ENCODE results near the gene LNPEP. TPM values are rescaled to one million over a fixed set of nuclear protein-coding genes. Genes with fewer than 3 reads are reported as not detected.

Gene LNPEP
- total and polyA plus RNA-seq, 10 of the 15 experiments (the other 5 are each of a cell fraction or from before 2014, with no cell fraction given), result 5.6 to 54.9 (median 25.0) TPM

DNA sequence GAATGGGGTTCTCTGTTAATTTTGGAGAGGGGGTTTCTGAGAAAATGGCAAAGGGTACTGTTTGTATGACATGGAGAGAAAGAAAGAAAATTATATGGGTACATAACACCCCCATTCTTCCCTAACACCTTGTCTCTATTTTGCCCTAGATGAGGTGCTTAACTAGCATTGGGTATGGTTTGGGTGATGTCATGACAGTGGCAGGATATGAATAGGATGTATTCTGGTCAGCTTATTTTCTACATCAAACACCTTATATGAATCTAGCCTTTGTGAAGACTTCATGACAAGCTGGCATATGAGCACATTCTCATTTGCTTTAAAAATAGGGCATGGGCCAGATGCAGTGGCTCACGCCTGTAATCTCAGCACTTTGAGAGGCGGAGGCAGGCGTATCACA, 58.6 kb downstream of the LNPEP start:
- Histone ChIP-seq H3K9me3 (replicated peaks; ENCODE audit: control insufficient read depth, insufficient read depth, low read length) (no peaks in the 10 kb centered on the region), H3K4me3 (no peak overlapping the region), H3K36me3 (ENCODE audit: control insufficient read depth in 2 of 2, insufficient read depth in 2 of 2, low read length in 1 of 2) (peaks cover 2 to 40% of the 10 kb centered on the region in 2 experiments; a peak in 3 of 4 replicates), H3K27ac (ENCODE audit: control insufficient read depth, insufficient read depth) (no peak overlapping the region), H3K9ac (ENCODE audit: control insufficient read depth, insufficient read depth, low read length) (no peak overlapping the region), H3K79me2 (ENCODE audit: control insufficient read depth, insufficient read depth, low read length) (peaks cover 2% of the 10 kb centered on the region), H2AFZ (ENCODE audit: control insufficient read depth, low read depth, low read length) (no peak overlapping the region), H3K27me3 (replicated peaks in 1 of 2; ENCODE audit: control insufficient read depth in 2 of 2, insufficient read depth in 2 of 2, low read length in 1 of 2) (no peaks in the 10 kb centered on the region), H3K4me2 (ENCODE audit: control insufficient read depth, insufficient read depth) (no peak overlapping the region), H3K4me1 (ENCODE audit: control insufficient read depth, insufficient read depth, low read length) (no peaks in the 10 kb centered on the region), H4K20me1 (ENCODE audit: control insufficient read depth, insufficient read depth) (no peaks in the 10 kb centered on the region)
- in situ Hi-C loops (cut with MboI), result no loop called here
- BruUV-seq (replicated peaks), result no TSS peak
- ATAC-seq (no peak), FAIRE-seq (no peak), DNase-seq (ENCODE audit: low read depth, low spot score) (no peak)
- RAD21 ChIA-PET (ENCODE audit: unreplicated experiment), result interaction anchor here (0.5 to 1.9 kb wide), 6 partner anchors 20 to 167 kb away, joined by 3 to 10 read pairs (median 4); partner anchors contain the start of gene LIX1
- POLR2A ChIA-PET, result interaction anchor here (0.7 kb wide), 1 partner anchor 156 kb away, joined by 4 read pairs; no protein-coding TSS in a partner anchor
- intact Hi-C loops (cut with micrococcal nuclease; ENCODE audit: unreplicated experiment), result no loop called here
- 97% methylated on average over 3 of the region's 3 CpGs for WGBS (ENCODE audit: insufficient coverage, insufficient replicate concordance, low lambda C conversion rate, missing lambda C conversion rate)
- SMC1A ChIA-PET (ENCODE audit: uncharacterized antibody, unreplicated experiment), result interaction anchor here (0.6 to 7.8 kb wide), 5 partner anchors 9 to 125 kb away, joined by 3 to 104 read pairs (median 3); no protein-coding TSS in a partner anchor
- no peak for TF ChIP-seq JUNB (IDR thresholded peaks at IDR 0.05)
- CTCF ChIA-PET, result interaction anchor here (1.4 to 7.6 kb wide), 4 partner anchors 127 to 243 kb away, joined by 5 to 109 read pairs (median 36); partner anchors contain the start of gene LIX1

- no peak overlapping the region for H3K27ac ChIP-seq (ENCODE audit: control insufficient read depth, insufficient read depth)
- H4K20me1 ChIP-seq (ENCODE audit: control insufficient read depth, insufficient read depth), result no peaks in the 10 kb centered on the region
- intact Hi-C loops (cut with micrococcal nuclease; ENCODE audit: unreplicated experiment), result loop anchor here (5.0 kb wide), 1 partner anchor 243 kb away; no protein-coding TSS in a partner anchor
- ChIA-PET CTCF (interaction anchor here (1.4 to 7.6 kb wide), 3 partner anchors 128 to 244 kb away, joined by 5 to 109 read pairs (median 64); partner anchors contain the start of gene LIX1), SMC1A (ENCODE audit: uncharacterized antibody, unreplicated experiment) (interaction anchor here (0.6 to 7.8 kb wide), 4 partner anchors 15 to 147 kb away, joined by 3 to 104 read pairs (median 3); partner anchors contain the start of gene LIX1), RAD21 (ENCODE audit: unreplicated experiment) (interaction anchor here (0.7 to 1.9 kb wide), 3 partner anchors 31 to 134 kb away, joined by 3 to 9 read pairs (median 3); no protein-coding TSS in a partner anchor), POLR2A (no interaction called here)
- FAIRE-seq, result no peak
- no peak for ATAC-seq
- H3K36me3 ChIP-seq (ENCODE audit: control insufficient read depth in 2 of 2, insufficient read depth in 2 of 2, low read length in 1 of 2), result peaks cover 3 to 39% of the 10 kb centered on the region in 2 experiments
- no peak overlapping the region for H3K4me3 ChIP-seq
- BruUV-seq (replicated peaks), result no TSS peak
- TF ChIP-seq, protein P1, sequence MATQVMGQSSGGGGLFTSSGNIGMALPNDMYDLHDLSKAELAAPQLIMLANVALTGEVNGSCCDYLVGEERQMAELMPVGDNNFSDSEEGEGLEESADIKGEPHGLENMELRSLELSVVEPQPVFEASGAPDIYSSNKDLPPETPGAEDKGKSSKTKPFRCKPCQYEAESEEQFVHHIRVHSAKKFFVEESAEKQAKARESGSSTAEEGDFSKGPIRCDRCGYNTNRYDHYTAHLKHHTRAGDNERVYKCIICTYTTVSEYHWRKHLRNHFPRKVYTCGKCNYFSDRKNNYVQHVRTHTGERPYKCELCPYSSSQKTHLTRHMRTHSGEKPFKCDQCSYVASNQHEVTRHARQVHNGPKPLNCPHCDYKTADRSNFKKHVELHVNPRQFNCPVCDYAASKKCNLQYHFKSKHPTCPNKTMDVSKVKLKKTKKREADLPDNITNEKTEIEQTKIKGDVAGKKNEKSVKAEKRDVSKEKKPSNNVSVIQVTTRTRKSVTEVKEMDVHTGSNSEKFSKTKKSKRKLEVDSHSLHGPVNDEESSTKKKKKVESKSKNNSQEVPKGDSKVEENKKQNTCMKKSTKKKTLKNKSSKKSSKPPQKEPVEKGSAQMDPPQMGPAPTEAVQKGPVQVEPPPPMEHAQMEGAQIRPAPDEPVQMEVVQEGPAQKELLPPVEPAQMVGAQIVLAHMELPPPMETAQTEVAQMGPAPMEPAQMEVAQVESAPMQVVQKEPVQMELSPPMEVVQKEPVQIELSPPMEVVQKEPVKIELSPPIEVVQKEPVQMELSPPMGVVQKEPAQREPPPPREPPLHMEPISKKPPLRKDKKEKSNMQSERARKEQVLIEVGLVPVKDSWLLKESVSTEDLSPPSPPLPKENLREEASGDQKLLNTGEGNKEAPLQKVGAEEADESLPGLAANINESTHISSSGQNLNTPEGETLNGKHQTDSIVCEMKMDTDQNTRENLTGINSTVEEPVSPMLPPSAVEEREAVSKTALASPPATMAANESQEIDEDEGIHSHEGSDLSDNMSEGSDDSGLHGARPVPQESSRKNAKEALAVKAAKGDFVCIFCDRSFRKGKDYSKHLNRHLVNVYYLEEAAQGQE (IDR thresholded peaks at IDR 0.05; ENCODE audit: low read depth, low read length), result no peak
- TF ChIP-seq ATF7 (IDR thresholded peaks at IDR 0.05; ENCODE audit: low read depth) (no peak), HDGF (IDR thresholded peaks at IDR 0.05) (no peak), BMI1 (IDR thresholded peaks at IDR 0.05; ENCODE audit: borderline replicate concordance) (no peak), EZH2 (IDR thresholded peaks at IDR 0.05; ENCODE audit: borderline replicate concordance, control insufficient read depth, low read depth, low read length) (no peak), USF1 (IDR thresholded peaks at IDR 0.05; ENCODE audit: borderline replicate concordance, extremely low read length, insufficient read depth, low read depth, low read length) (no peak), SMAD5 (IDR thresholded peaks at IDR 0.05; ENCODE audit: low read depth) (no peak), YY1 (IDR thresholded peaks at IDR 0.05; ENCODE audit: low read depth, low read length) (no peak)
- no peaks in the 10 kb centered on the region for H3K27me3 ChIP-seq (replicated peaks in 1 of 2; ENCODE audit: control insufficient read depth in 2 of 2, insufficient read depth in 2 of 2, low read length in 1 of 2)
- H3K79me2 ChIP-seq (ENCODE audit: control insufficient read depth, insufficient read depth, low read length), result peaks cover 2% of the 10 kb centered on the region
- WGBS (ENCODE audit: insufficient coverage, insufficient replicate concordance, low lambda C conversion rate, missing lambda C conversion rate), result 97% methylated on average over 3 of the region's 3 CpGs
- H3K9me3 ChIP-seq (replicated peaks; ENCODE audit: control insufficient read depth, insufficient read depth, low read length), result no peaks in the 10 kb centered on the region
- in situ Hi-C loops (cut with MboI), result no loop called here
- H3K4me2 ChIP-seq (ENCODE audit: control insufficient read depth, insufficient read depth), result no peak overlapping the region
- H3K4me1 ChIP-seq (ENCODE audit: control insufficient read depth, insufficient read depth, low read length), result no peaks in the 10 kb centered on the region
- no peak for DNase-seq (ENCODE audit: low read depth, low spot score)
- H2AFZ ChIP-seq (ENCODE audit: control insufficient read depth, low read depth, low read length), result no peak overlapping the region
- H3K9ac ChIP-seq (ENCODE audit: control insufficient read depth, insufficient read depth, low read length), result no peak overlapping the region
Measured at GRCh38 chr5:96995419-96995818, 59.5 kb downstream of the LNPEP start.

All from GM12878 (cell line).